GM23248 (cell line): ENCODE results near the gene CAMTA2.

ENCODE experiments used
- EZH2 ChIP-seq: fragments of 200-600 bp; sonication (generic); IDR thresholded peaks from 2 replicates; pipeline ENCODE4 v1.6.1; 2018; ENCODE audit warnings: antibody characterized with exemption, mild to moderate bottlenecking; ENCODE audit not compliant: insufficient read depth, poor library complexity, severe bottlenecking
- EZH2phosphoT487 ChIP-seq: fragments of 200-600 bp; sonication (generic); IDR thresholded peaks from 2 replicates; pipeline ENCODE4 v1.6.1; 2018; ENCODE audit warnings: antibody characterized with exemption, moderate library complexity, mild to moderate bottlenecking, low read depth; ENCODE audit not compliant: insufficient read depth

GRCh38 chr17:4933646-4934045, 53.8 kb downstream of the CAMTA2 start:
- no peak for TF ChIP-seq EZH2
- TF ChIP-seq EZH2phosphoT487: no peak
